Astrocyte of the cerebellum (primary cell): ENCODE results near the gene PCDHGB4.
"Not testable (repeated sequence)": the region's sequence is repeated elsewhere in the genome, so short reads cannot be mapped to it uniquely, and the experiment has no call there.

Source experiments
- DNase-seq: peaks from one replicate; pipeline ENCODE4 v3.0.0-alpha.2; 2011; ENCODE audit warnings: low read depth
- H3K4me3 ChIP-seq: 2 replicates; pipeline ENCODE4 v1.5.1; 2011; ENCODE audit warnings: mild to moderate bottlenecking, low read depth, low read length, moderate library complexity
- in situ Hi-C: cut with HindIII; loops from 2 replicates; pipeline ENCODE4 v1.10.0; 2017; ENCODE audit warnings: low sequenced_read_pairs
- TF ChIP-seq, protein P1 (sequence below): IDR thresholded peaks from 2 replicates; pipeline ENCODE4 v1.5.1; 2012; ENCODE audit warnings: low read length, low read depth, moderate library complexity, mild to moderate bottlenecking; ENCODE audit errors: missing control alignments

PCDHGB4 gene

DNA sequence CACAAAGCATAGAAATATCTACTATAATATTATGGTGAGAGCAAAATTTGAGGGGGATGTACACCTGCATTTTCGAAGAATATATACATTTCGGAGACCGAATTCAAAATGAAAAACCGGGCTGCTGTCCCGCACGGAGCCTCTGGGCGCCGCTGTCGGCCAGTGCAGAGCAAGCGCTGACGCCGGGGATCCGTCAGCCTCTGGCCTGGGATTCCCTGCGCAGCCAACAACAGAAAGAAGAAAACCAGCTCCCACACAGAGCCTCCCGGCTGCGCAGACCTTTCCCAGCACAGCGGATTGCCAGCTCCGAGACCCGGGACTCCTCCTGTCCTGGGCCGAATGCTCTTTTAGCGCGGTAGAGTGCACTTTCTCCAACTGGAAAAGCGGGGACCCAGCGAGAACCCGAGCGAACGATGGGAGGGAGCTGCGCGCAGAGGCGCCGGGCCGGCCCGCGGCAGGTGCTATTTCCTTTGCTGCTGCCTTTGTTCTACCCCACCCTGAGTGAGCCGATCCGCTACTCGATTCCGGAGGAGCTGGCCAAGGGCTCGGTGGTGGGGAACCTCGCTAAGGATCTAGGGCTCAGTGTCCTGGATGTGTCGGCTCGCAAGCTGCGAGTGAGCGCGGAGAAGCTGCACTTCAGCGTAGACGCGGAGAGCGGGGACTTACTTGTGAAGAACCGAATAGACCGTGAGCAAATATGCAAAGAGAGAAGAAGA, 20.4 kb downstream of the PCDHGB4 start, which contains the start of gene PCDHGB6:
TSS of gene PCDHGB6 (plus strand) at position 232 of the 716 bp plus-strand sequence. CDS start at position 414, 182 bp downstream.
- peak within 1 kb of the TSS; percentile 26 for H3K4me3 ChIP-seq
- TF ChIP-seq, protein P1, sequence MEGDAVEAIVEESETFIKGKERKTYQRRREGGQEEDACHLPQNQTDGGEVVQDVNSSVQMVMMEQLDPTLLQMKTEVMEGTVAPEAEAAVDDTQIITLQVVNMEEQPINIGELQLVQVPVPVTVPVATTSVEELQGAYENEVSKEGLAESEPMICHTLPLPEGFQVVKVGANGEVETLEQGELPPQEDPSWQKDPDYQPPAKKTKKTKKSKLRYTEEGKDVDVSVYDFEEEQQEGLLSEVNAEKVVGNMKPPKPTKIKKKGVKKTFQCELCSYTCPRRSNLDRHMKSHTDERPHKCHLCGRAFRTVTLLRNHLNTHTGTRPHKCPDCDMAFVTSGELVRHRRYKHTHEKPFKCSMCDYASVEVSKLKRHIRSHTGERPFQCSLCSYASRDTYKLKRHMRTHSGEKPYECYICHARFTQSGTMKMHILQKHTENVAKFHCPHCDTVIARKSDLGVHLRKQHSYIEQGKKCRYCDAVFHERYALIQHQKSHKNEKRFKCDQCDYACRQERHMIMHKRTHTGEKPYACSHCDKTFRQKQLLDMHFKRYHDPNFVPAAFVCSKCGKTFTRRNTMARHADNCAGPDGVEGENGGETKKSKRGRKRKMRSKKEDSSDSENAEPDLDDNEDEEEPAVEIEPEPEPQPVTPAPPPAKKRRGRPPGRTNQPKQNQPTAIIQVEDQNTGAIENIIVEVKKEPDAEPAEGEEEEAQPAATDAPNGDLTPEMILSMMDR: peak; percentile 42
- in situ Hi-C loops, DNase-seq: not testable (repeated sequence)

DNA sequence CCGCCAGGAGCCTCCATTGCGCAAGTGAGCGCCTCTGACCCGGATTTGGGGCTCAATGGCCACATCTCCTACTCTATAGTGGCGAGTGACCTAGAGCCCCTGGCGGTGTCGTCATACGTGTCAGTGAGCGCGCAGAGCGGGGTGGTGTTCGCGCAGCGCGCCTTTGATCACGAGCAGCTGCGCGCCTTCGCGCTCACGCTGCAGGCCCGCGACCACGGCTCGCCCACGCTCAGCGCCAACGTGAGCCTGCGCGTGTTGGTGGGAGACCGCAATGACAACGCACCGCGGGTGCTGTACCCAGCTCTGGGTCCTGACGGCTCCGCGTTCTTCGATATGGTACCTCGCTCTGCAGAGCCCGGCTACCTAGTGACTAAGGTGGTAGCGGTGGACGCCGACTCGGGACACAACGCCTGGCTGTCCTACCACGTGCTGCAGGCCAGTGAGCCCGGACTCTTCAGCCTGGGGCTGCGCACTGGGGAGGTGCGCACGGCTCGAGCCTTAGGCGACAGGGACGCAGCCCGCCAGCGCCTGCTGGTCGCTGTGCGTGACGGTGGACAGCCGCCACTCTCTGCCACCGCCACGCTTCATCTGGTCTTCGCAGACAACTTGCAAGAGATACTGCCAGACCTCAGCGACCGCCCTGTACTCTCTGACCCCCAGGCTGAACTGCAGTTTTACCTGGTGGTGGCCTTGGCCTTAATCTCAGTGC, 22.3 kb downstream of the PCDHGB4 start:
- no peak for DNase-seq
- TF ChIP-seq, protein P1: no peak
- in situ Hi-C loops: no loop called here
- H3K4me3 ChIP-seq: no peak overlapping the region

DNA sequence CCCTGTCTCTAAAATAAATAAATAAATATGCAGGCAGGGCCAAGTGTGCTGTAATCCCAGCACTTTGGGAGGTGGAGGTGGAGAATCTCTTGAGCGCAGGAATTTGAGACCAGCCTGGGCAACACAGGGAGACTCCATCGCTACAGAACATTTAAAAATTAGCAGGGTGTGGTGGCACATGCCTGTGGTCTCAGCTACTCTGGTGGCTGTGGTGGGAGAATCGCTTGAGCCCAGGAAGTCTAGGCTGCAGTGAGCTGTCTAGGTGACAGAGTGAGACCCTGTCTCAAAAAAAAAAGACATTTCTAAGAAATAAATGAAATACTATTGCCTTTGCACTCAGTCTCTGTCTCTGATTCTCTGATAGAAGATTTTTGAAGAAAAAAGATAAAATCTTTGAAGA, 24.1 kb downstream of the PCDHGB4 start:
- H3K4me3 ChIP-seq: no peak overlapping the region
- in situ Hi-C loops: no loop called here
- TF ChIP-seq, protein P1: no peak
- DNase-seq: no peak

DNA sequence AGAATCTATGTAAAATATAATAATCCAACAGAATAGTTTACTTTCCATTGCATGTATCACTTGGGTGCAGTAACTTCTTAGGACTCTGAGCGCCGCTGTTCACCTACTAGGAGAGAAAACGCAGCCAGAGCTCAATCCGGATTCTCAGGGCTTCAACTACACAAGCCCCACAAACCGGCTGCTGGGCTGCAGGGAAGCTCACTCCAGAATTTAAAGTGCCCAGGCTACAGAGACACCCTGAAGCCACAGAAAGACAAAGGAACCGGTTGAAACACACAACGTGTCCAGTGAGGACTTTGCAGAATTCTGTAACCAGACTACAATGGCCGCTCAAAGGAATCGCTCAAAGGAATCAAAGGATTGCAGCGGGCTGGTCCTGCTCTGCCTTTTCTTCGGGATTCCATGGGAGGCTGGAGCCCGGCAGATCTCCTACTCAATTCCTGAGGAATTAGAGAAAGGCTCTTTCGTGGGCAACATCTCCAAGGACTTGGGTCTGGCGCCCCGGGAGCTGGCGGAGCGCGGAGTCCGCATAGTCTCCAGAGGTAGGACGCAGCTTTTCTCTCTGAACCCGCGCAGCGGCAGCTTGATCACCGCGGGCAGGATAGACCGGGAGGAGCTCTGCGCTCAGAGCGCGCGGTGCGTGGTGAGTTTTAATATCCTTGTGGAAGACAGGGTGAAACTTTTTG, 25.5 kb downstream of the PCDHGB4 start, which contains the start of gene PCDHGA10:
TSS of gene PCDHGA10 (plus strand) at position 134 of the 686 bp plus-strand sequence. CDS start at position 323, 189 bp downstream.
- peak within 1 kb of the TSS; percentile 49 for H3K4me3 ChIP-seq
- TF ChIP-seq, protein P1: peak; percentile 66
- DNase-seq: peak; percentile 53
- in situ Hi-C loops: no loop called here

DNA sequence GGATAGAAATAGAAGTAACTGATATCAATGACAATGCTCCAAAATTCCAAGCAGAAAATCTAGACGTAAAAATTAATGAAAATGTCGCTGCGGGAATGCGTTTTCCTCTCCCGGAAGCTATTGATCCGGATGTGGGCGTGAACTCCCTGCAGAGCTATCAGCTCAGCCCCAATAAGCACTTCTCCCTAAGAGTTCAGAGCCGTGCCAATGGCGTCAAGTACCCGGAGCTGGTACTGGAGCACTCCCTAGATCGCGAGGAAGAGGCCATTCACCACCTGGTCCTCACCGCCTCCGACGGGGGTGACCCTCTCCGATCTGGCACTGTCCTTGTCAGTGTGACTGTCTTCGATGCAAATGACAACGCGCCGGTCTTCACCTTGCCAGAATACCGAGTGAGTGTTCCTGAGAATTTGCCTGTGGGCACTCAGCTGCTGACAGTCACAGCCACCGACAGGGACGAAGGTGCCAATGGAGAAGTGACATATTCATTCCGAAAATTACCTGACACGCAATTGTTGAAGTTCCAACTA, 26.1 kb downstream of the PCDHGB4 start:
- no peak for DNase-seq
- peak overlapping the region; percentile 49 for H3K4me3 ChIP-seq
- TF ChIP-seq, protein P1: no peak
- in situ Hi-C loops: no loop called here

DNA sequence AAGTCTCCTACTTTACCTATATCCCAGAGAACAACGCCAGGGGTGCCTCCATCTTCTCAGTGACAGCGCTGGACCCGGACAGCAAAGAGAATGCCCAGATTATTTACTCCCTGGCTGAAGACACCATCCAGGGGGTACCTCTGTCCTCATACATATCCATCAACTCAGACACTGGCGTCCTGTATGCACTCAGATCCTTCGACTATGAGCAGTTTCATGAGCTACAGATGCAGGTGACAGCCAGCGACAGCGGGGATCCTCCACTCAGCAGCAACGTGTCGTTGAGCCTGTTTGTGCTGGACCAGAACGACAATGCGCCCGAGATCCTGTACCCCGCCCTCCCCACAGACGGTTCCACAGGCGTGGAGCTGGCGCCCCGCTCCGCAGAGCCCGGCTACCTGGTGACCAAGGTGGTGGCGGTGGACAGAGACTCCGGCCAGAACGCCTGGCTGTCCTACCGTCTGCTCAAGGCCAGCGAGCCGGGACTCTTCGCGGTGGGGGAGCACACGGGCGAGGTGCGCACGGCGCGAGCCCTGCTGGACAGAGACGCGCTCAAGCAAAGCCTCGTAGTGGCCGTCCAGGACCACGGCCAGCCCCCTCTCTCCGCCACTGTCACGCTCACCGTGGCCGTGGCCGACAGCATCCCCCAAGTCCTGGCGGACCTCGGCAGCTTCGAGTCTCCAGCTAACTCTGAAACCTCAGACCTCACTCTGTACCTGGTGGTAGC, 27.2 kb downstream of the PCDHGB4 start:
- not testable (repeated sequence) for H3K4me3 ChIP-seq

DNA sequence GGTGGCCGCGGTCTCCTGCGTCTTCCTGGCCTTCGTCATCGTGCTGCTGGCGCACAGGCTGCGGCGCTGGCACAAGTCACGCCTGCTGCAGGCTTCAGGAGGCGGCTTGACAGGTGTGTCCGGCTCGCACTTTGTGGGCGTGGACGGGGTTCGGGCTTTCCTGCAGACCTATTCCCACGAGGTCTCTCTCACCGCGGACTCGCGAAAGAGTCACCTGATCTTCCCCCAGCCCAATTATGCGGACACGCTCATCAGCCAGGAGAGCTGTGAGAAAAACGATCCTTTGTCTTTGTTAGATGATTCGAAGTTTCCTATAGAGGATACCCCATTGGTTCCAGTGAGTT, 27.7 kb downstream of the PCDHGB4 start:
- in situ Hi-C loops, H3K4me3 ChIP-seq, DNase-seq: not testable (repeated sequence)

More for the DNA sequence above, 27.2 kb downstream of the PCDHGB4 start:
- in situ Hi-C loops, DNase-seq: not testable (repeated sequence)
